Keratinocyte (primary cell): ENCODE data around the gene SMTNL1.

Experiments used
- EZH2 ChIP-seq: IDR thresholded peaks from one replicate; pipeline ENCODE4 v1.6.1; 2012; ENCODE audit warnings: inconsistent platforms, mild to moderate bottlenecking, low read length, moderate library complexity
- TF ChIP-seq, protein P1 (sequence below), 3 experiments: IDR thresholded peaks in 1 of 3; conservative IDR thresholded peaks in 1 of 3; optimal IDR thresholded peaks in 1 of 3; 2 replicates in 2 of 3; 3 replicates in 1 of 3; pipeline versions ENCODE3 to v1.5.1; 2011; ENCODE audit warnings: low read length in 3 of 3, mild to moderate bottlenecking in 3 of 3, moderate library complexity in 2 of 3, control low read depth in 1 of 3, inconsistent platforms in 1 of 3; ENCODE audit not compliant: insufficient read depth in 2 of 3; ENCODE audit errors: extremely low read depth in 1 of 3

DNA sequence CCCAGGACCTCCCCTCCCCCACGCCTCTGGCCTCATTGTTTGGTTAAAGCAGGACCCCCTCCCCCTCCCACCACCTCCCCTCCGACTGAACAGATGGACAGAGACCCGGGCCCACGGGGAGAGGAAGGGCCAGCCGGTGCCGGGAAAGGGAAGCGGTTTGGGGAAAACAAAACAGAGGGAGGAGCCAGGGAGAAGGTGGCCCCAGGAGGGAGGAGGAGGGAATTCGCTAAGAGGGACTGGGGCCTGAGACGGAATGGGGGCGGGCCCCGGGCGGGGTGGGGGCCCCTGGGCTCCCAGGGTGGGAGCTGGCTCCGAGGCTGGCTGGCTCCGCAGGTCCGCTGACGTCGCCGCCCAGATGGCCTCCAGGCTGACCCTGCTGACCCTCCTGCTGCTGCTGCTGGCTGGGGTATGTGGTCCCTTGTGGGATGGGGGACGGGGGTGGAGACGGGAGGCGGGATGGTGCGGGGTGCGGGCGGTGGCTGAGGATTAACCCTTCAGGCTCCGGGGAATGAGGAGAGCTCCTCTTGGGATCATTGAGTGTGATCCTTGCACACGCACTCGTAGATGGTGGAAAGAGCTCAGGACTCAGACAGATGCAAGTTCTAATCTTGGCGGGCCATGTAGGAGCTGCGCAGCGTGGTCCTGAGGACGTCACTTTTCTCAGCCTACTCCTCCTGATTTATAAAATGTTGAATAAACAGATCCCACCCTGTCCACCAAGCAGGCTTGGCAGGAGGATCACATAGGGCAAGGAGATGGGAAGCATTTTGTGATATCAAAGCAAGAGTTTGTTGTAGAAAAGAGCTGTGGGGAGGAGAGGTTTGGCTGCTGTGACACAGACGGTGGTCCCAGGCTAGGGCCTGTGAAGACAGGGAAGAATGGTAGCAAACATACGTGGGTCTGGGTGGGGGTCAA lies 60.8 kb downstream of the SMTNL1 start:
- TF ChIP-seq, protein P1, sequence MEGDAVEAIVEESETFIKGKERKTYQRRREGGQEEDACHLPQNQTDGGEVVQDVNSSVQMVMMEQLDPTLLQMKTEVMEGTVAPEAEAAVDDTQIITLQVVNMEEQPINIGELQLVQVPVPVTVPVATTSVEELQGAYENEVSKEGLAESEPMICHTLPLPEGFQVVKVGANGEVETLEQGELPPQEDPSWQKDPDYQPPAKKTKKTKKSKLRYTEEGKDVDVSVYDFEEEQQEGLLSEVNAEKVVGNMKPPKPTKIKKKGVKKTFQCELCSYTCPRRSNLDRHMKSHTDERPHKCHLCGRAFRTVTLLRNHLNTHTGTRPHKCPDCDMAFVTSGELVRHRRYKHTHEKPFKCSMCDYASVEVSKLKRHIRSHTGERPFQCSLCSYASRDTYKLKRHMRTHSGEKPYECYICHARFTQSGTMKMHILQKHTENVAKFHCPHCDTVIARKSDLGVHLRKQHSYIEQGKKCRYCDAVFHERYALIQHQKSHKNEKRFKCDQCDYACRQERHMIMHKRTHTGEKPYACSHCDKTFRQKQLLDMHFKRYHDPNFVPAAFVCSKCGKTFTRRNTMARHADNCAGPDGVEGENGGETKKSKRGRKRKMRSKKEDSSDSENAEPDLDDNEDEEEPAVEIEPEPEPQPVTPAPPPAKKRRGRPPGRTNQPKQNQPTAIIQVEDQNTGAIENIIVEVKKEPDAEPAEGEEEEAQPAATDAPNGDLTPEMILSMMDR (optimal IDR thresholded peaks at IDR 0.05 in 1 of 3, IDR thresholded peaks at IDR 0.05 in 1 of 3, conservative IDR thresholded peaks at IDR 0.05 in 1 of 3; ENCODE audit: extremely low read depth in 1 of 3, insufficient read depth in 2 of 3, low read length in 3 of 3), result no peak
- TF ChIP-seq EZH2, result no peak
